ENCODE results near the gene RCAN1.
"Not testable (repeated sequence)": the region's sequence is repeated elsewhere in the genome, so short reads cannot be mapped to it uniquely, and the experiment has no call there.

- TF ChIP-seq EZH2 (IDR thresholded peaks at IDR 0.05; ENCODE audit: low read length); CTCF (optimal IDR thresholded peaks at IDR 0.05 in 1 of 3, IDR thresholded peaks at IDR 0.05 in 1 of 3, conservative IDR thresholded peaks at IDR 0.05 in 1 of 3; ENCODE audit: extremely low read depth in 1 of 3, insufficient read depth in 2 of 3, low read length in 3 of 3): not testable (repeated sequence)
These were observed 147.6 kb downstream of the RCAN1 start for GRCh38 chr21:34467333-34467732.
